Measurements from ENCODE around the gene IMMT.

Gene IMMT

GRCh38 chr2:86226636-86227520 is 31.6 kb upstream of the IMMT start:
- DNase-seq (ENCODE audit: low read depth in 4 of 4, low spot score in 1 of 4), result no peak

- no peak for DNase-seq (ENCODE audit: low read depth in 4 of 4, low spot score in 1 of 4)
These were observed 30.8 kb upstream of the IMMT start for GRCh38 chr2:86226070-86226469.

GRCh38 chr2:86225581-86225980 is 30.3 kb upstream of the IMMT start:
- peak in 2 of 4 experiments; percentile 28 to 37 for DNase-seq (ENCODE audit: low read depth in 4 of 4, low spot score in 1 of 4)

- no peak for DNase-seq (ENCODE audit: low read depth in 4 of 4, low spot score in 1 of 4)
These were observed 29.5 kb upstream of the IMMT start for GRCh38 chr2:86224645-86225355.

- DNase-seq (ENCODE audit: low read depth in 4 of 4, low spot score in 1 of 4), result no peak
These were observed 28.8 kb upstream of the IMMT start for GRCh38 chr2:86223927-86224560.

GRCh38 chr2:86223140-86223926 is 28.1 kb upstream of the IMMT start:
- no peak for DNase-seq (ENCODE audit: low read depth in 4 of 4, low spot score in 1 of 4)

- DNase-seq (ENCODE audit: low read depth in 4 of 4, low spot score in 1 of 4), result peak in 3 of 4 experiments; percentile 15 to 33 (median 30)
These were observed 25.9 kb upstream of the IMMT start for GRCh38 chr2:86221066-86221684.

- DNase-seq (ENCODE audit: low read depth in 4 of 4, low spot score in 1 of 4), result no peak
These were observed 24.6 kb upstream of the IMMT start for GRCh38 chr2:86219896-86220295.

GRCh38 chr2:86218124-86218523 is 22.9 kb upstream of the IMMT start:
- DNase-seq (ENCODE audit: low read depth in 4 of 4, low spot score in 1 of 4), result no peak

- no peak for DNase-seq (ENCODE audit: low read depth in 4 of 4, low spot score in 1 of 4)
These were observed 21.6 kb upstream of the IMMT start for GRCh38 chr2:86216575-86217555.

GRCh38 chr2:86214503-86214832 is 19.2 kb upstream of the IMMT start:
- DNase-seq (ENCODE audit: low read depth in 4 of 4, low spot score in 1 of 4), result no peak

GRCh38 chr2:86213699-86214502 is 18.6 kb upstream of the IMMT start:
- no peak for DNase-seq (ENCODE audit: low read depth in 4 of 4, low spot score in 1 of 4)

- no peak for DNase-seq (ENCODE audit: low read depth in 4 of 4, low spot score in 1 of 4)
These were observed 17.8 kb upstream of the IMMT start for GRCh38 chr2:86213056-86213455.

- no peak for DNase-seq (ENCODE audit: low read depth in 4 of 4, low spot score in 1 of 4)
These were observed 16.5 kb upstream of the IMMT start for GRCh38 chr2:86211796-86212188.

- DNase-seq (ENCODE audit: low read depth in 4 of 4, low spot score in 1 of 4), result no peak
These were observed 16.0 kb upstream of the IMMT start for GRCh38 chr2:86211033-86211795.

- DNase-seq (ENCODE audit: low read depth in 4 of 4, low spot score in 1 of 4), result no peak
These were observed 9.2 kb upstream of the IMMT start for GRCh38 chr2:86204458-86204857.

GRCh38 chr2:86203614-86204013 is 8.4 kb upstream of the IMMT start:
- DNase-seq (ENCODE audit: low read depth in 4 of 4, low spot score in 1 of 4), result no peak

- DNase-seq (ENCODE audit: low read depth in 4 of 4, low spot score in 1 of 4), result no peak
These were observed 7.4 kb upstream of the IMMT start for GRCh38 chr2:86202702-86203101.

Measured in stimulated activated CD4-positive, alpha-beta T cell treated with anti-CD3 and anti-CD28 coated beads, Interleukin-1b, Interleukin-23, amount 100 ng/mL, for 24 hours (primary cell).